ENCODE data around the gene PML. TPM values are rescaled to one million over a fixed set of nuclear protein-coding genes. Genes with fewer than 3 reads are reported as not detected.

PML gene
- total and polyA plus RNA-seq, 2 of the 4 experiments (the other 2 are of a cell fraction) = 8.8 to 22.6 TPM

DNA sequence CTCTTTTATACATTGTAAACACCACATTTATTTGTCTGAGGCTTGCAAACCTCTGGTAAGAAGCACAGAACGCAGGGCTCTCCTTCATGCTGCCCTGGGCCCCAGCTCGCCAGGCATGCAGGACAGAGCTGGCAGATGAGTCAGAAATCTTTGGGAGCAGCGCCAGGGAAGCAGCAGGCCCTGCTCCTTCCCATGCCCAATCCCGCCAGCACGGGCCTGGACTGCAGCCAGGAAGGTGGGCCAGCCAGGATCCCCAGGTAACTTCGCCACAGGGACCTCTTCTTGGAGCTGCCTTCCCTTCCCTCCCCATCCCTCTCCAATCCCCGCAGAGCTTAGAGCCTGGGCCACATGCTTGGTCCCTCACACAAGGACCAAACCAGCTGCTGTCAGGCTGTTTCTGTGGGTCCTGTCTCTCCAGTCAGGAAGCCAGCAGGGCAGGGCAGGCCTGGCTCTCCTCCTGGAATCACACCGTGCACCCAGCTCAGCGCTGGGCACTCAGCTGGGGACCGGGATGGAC lies 11.2 kb upstream of the PML start (continued):
- TF ChIP-seq MAFK (IDR thresholded peaks at IDR 0.05; ENCODE audit: low read depth, low read length) = no peak

- Histone ChIP-seq H2AFZ (replicated peaks; ENCODE audit: low read length, poor library complexity) (peak overlapping the region; percentile 88), H4K91ac (ENCODE audit: insufficient read depth, low read depth, low read length) (peak overlapping the region; percentile 92), H3K4me2 (ENCODE audit: low read depth, low read length) (no peak overlapping the region), H3K4me1 (ENCODE audit: control insufficient read depth, insufficient read depth, low read length) (peaks cover 47% of the 10 kb centered on the region), H2BK20ac (ENCODE audit: low read depth, low read length) (peak overlapping the region; percentile 96), H3K36me3 (ENCODE audit: control insufficient read depth, insufficient read depth, low read length) (no peaks in the 10 kb centered on the region), H4K5ac (ENCODE audit: low read depth, low read length) (peak overlapping the region; percentile 92), H2BK15ac (ENCODE audit: low read depth, low read length) (peak overlapping the region; percentile 48; the same call in 1 of the 3 replicates), H3K9ac (ENCODE audit: low read depth, low read length) (0 out of 2 replicates have a peak overlapping the region, but pooled peaks have one; percentile 4), H4K20me1 (ENCODE audit: insufficient read depth, low read length) (no peaks in the 10 kb centered on the region), H3K4ac (ENCODE audit: low read depth, low read length) (peak overlapping the region; percentile 95), H4K8ac (ENCODE audit: low read depth in 2 of 2, low read length in 2 of 2) (peak overlapping the region; percentile 63 to 94; a peak in 3 of 4 replicates), H3K14ac (replicated peaks; ENCODE audit: low read depth, low read length) (no peak overlapping the region), H2AK9ac (replicated peaks; ENCODE audit: low read depth, low read length, poor library complexity) (peak overlapping the region; percentile 68), H2BK5ac (ENCODE audit: low read depth, low read length, poor library complexity, severe bottlenecking) (peak overlapping the region; percentile 97), H3K27me3 (ENCODE audit: control insufficient read depth, insufficient read depth, low read length) (no peaks in the 10 kb centered on the region), H3K27ac (ENCODE audit: insufficient read depth, low read length) (peak overlapping the region; percentile 92), H3K4me3 (ENCODE audit: insufficient read depth, low read depth, low read length) (no peak overlapping the region), H3K9me1 (ENCODE audit: insufficient read depth, low read length) (peaks cover 33% of the 10 kb centered on the region), H3K56ac (ENCODE audit: extremely low read depth, insufficient read depth, low read length) (peak overlapping the region; percentile 32; the same call in 1 of the 2 replicates), H2BK120ac (ENCODE audit: low read depth, low read length) (peak overlapping the region; percentile 83), H3K79me1 (ENCODE audit: low read depth in 1 of 2, low read length in 2 of 2) (peaks cover 0 to 20% of the 10 kb centered on the region in 2 experiments; a peak in 2 of 4 replicates), H3K23ac (ENCODE audit: low read depth, low read length) (peak overlapping the region; percentile 10; the same call in 1 of the 2 replicates), H3K18ac (ENCODE audit: low read depth, low read length) (peak overlapping the region; percentile 80), H3K9me3 (ENCODE audit: control insufficient read depth, insufficient read depth, low read length) (no peaks in the 10 kb centered on the region), H2AK5ac (ENCODE audit: low read depth, low read length) (peak overlapping the region; percentile 96)
- TF ChIP-seq MXI1 (IDR thresholded peaks at IDR 0.05; ENCODE audit: borderline replicate concordance, low read depth, low read length) (no peak), CTCF (conservative IDR thresholded peaks at IDR 0.05; ENCODE audit: low read depth, low read length) (no peak), NFE2L2 (IDR thresholded peaks at IDR 0.05; ENCODE audit: low read depth, low read length) (no peak), CEBPB (IDR thresholded peaks at IDR 0.05; ENCODE audit: low read depth, low read length) (no peak)
- TF ChIP-seq, protein P1, sequence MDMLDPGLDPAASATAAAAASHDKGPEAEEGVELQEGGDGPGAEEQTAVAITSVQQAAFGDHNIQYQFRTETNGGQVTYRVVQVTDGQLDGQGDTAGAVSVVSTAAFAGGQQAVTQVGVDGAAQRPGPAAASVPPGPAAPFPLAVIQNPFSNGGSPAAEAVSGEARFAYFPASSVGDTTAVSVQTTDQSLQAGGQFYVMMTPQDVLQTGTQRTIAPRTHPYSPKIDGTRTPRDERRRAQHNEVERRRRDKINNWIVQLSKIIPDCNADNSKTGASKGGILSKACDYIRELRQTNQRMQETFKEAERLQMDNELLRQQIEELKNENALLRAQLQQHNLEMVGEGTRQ (IDR thresholded peaks at IDR 0.05; ENCODE audit: low read depth, low read length) = no peak
- 100% methylated on average over 1 of the region's 9 CpGs; no CpG with 5 or more reads in 1 of the 2 experiments for WGBS, 2 experiments (ENCODE audit: extremely low coverage in 2 of 2, insufficient read length in 1 of 2)
- POLR2A ChIA-PET (ENCODE audit: unreplicated experiment) = interaction anchor here (1.6 kb wide), 1 partner anchor 11 kb away, joined by 5 read pairs; the partner anchor contains the start of gene PML
- ATAC-seq (ENCODE audit: low read depth) (no peak), DNase-seq (no peak)
- CTCF ChIA-PET = interaction anchor here (0.9 to 1.3 kb wide), 2 partner anchors 9 to 11 kb away, joined by 4 read pairs; partner anchors contain the start of gene STOML1
- dilution Hi-C loops (cut with HindIII; ENCODE audit: low sequenced_read_pairs, unreplicated experiment) = no loop called here
- intact Hi-C loops (cut with micrococcal nuclease) = no loop called here
- no TSS peak for BruUV-seq (replicated peaks)
- in situ Hi-C loops (cut with MboI; ENCODE audit: low sequenced_read_pairs) = no loop called here
These were observed 10.7 kb upstream of the PML start for GRCh38 chr15:73983773-73984172.

Measured in IMR-90 (cell line).